Keratinocyte (primary cell): ENCODE data around the gene PTCD2.

Source experiments
- CTCF ChIP-seq, 3 experiments: IDR thresholded peaks in 1 of 3; conservative IDR thresholded peaks in 1 of 3; optimal IDR thresholded peaks in 1 of 3; 2 replicates in 2 of 3; 3 replicates in 1 of 3; pipeline versions ENCODE3 to v1.5.1; 2011; ENCODE audit warnings: low read length in 3 of 3, mild to moderate bottlenecking in 3 of 3, moderate library complexity in 2 of 3, control low read depth in 1 of 3, inconsistent platforms in 1 of 3; ENCODE audit not compliant: insufficient read depth in 2 of 3; ENCODE audit errors: extremely low read depth in 1 of 3
- EZH2 ChIP-seq: IDR thresholded peaks from one replicate; pipeline ENCODE4 v1.6.1; 2012; ENCODE audit warnings: inconsistent platforms, mild to moderate bottlenecking, low read length, moderate library complexity

DNA sequence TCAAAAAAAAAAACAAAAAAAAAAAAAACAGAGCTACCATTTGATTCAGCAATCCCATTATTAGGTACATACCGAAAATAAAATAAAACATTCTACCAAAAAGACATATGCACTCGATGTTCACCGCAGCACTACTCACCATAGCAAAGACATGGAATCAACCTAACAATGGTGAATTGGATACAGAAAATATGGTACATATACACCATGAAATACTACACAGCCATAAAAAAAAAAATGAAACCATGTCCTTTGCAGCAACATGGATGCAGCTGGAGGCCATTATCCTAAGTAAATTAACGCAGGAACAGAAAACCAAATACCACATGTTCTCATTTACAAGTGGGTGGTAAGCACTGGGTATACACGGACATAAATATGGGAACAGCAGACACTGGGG, 21.5 kb upstream of the PTCD2 start:
- TF ChIP-seq CTCF (optimal IDR thresholded peaks at IDR 0.05 in 1 of 3, IDR thresholded peaks at IDR 0.05 in 1 of 3, conservative IDR thresholded peaks at IDR 0.05 in 1 of 3; ENCODE audit: extremely low read depth in 1 of 3, insufficient read depth in 2 of 3, low read length in 3 of 3) (no peak), EZH2 (no peak)
